GM19372 (cell line): ENCODE data around the gene ARFIP1.

ENCODE experiments used
- ATAC-seq: cut with Tn5 transposase; IDR thresholded peaks from one replicate; pipeline ENCODE4 v1.9.1; 2021; ENCODE audit warnings: mild to moderate bottlenecking, low read depth, moderate library complexity; ENCODE audit not compliant: unreplicated experiment

The ARFIP1 gene

DNA sequence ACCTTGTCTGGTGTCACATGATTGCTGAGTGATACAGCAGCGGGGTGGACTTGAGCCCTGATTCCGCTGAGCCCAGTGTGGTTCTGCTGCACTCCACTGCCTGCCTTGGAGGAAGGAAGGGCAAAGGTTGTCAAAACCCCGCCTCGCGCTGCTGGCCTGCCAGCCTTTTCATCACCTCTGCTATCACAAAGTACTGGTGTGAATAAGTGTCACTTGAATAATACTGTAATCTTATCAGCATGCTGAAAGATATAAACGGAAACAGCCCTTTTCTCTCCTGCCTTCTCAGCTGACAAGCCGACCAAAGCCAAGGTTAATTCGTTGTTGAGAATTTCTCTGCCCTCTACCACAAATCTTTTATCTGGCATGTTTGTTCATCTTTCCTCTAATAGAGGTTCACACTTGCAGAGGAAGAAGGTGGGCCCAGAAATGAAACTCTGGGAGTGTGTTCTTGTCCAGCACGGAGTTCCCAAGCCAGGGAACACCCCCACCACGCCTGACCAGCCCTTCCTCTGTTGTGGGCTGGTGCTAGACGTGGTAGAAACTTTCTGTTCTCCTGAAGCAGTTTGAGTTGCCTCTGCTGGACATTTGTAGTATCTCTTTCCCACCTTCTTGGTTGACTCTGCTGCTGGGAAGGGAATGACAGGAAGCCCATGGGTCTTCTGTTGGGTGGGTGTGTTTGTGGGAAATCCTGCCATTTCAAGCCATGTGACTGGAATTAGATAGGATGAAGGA, 177.8 kb downstream of the ARFIP1 start:
- ATAC-seq = no peak

DNA sequence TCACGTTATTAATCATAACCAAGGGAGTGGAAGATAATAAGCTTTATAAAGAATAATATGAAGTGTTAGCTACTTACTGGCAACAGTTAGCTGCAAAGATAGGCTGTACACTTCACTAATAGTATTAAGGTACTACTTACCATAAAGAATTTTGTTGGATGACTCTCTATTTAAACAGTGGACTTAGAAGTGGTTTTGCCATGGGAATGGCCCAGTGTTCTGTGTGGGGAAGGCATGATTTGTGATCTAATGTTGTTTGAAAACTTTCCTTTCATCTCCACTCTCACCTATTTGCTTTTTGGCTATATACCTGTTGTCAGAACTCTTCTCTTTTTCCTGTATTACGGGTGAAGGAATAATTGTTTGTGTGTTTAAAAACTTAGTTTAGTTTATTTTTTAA, 179.3 kb downstream of the ARFIP1 start:
- ATAC-seq = no peak

DNA sequence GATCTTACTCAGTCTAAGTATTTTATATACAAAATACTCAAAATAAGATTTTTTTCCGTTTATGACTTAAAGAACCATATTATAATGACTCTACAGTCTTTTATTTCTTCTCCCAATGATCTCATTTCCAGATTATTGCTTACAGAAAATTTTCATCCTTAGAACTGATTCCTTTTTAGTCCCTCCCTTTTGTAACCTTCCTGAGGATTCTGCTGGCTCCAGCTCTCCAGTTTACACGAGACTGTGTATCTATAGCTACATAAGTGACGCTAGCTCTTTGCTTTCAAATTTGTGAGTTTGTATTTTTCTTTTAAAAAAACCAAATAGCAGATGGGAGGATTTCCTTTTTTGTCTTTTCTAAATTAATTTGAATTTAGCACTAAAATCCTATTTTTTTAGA, 180.3 kb downstream of the ARFIP1 start:
- no peak for ATAC-seq

DNA sequence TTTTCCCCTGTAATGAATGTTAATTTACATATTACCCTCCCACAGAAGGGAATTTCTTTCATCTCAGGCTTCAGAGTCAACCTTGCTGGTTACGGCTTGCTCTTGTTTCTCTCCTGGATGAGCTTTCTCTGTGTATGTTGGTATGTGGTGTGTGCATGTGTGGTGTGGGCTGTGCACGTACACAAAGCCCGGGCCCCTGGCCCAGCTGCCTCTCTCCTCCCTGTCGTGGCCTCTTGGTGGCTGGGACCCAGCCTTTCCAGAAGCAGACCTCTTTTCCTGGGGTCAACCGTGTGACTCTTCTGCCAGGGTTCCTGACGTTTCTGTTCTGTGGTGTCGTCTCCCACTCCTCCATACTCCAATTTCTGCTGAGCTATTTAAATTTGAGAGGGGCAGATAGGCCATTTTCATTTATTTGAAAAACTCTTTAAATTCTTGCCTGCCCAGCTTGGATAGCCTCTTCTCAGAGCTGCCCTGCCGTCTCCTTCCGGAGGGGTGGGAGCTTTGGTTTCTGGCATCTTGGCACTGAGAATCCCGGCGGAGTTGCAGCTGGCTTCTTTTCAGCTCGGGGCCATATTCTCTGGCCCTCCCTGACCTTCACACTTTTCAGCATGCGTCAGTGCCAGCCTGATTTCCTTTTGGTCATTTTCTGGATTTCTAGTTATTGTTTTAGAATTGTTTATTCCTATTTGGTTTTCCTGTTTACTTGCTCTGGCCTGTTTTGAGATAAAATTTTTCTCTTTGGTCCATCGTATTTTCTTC, 181.4 kb downstream of the ARFIP1 start:
- no peak for ATAC-seq

DNA sequence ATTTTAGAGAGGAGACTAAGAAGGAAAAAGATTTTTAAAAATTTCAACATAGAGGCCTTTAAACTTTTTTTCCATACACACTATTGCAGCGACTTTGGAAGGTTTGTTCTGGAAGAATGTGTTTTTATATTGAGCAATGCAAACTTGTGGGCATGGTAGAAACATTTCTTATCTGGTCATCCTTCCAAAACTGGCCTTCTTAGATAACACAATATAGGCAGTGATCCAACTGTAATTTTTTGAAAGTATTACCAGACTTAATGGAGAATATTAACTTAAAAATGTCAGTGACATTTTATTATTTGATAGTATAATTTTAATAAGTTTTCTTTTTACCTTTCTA, 182.0 kb downstream of the ARFIP1 start:
- ATAC-seq = no peak
